DMS53 treated with DMSO at 0.1 percent for 48 hours (cell line): ENCODE measurements around the gene AP5S1.

ENCODE experiments used
- DNase-seq: peaks from one replicate; lab custom pipeline; 2025; ENCODE audit not compliant: unreplicated experiment; lab: John Stamatoyannopoulos, UW

AP5S1 gene

DNA sequence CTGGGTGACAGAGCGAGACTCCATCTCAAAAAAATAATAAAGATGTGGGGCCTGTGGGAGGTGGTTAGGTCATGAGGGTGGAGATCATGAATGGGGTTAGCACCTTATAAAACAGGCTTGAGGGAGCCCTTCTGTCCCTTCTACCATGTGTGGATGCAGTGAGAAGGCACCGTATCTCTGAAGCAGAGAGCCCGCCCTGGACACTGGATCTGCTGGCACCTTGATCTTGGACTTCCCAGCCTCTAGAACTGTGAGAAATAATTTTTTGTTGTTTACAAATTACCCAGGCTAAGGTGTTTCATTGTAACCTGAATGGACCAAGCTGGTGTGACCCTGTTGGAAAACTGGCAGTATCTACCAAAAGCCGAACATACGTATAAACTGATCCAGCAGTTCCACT lies 53.2 kb downstream of the AP5S1 start:
- DNase-seq: no peak

DNA sequence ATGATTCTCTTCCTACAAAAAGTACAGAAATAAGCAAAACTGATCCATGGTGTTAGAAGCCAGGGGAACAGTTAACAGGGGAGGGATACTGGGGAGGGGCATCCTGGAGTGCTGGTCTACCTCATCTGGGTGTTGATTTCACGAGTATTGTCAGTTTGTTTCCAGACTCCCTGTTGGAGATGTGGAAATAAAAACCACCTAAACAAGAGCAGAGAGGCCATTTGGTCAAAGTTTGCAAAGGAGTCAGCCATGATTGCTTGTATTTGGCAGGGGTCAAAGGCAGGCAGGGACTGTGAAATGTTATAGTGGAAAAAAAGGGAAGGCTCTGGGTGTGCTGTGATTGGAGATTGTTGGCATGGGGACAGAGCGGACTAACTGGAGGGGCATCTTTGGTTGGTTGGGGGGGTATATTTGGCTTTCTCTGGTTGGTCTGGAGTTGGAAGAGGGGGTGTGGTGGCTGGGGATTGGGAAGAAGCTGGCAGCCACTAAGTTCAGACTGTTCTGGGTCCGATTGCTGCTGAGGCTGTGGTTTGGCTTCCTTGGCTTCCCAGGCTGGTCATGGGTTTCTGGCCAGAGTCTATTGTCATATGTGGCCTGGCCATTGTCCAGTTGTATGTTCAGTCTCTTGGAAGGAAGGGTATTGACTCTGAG lies 54.0 kb downstream of the AP5S1 start:
- no peak for DNase-seq

DNA sequence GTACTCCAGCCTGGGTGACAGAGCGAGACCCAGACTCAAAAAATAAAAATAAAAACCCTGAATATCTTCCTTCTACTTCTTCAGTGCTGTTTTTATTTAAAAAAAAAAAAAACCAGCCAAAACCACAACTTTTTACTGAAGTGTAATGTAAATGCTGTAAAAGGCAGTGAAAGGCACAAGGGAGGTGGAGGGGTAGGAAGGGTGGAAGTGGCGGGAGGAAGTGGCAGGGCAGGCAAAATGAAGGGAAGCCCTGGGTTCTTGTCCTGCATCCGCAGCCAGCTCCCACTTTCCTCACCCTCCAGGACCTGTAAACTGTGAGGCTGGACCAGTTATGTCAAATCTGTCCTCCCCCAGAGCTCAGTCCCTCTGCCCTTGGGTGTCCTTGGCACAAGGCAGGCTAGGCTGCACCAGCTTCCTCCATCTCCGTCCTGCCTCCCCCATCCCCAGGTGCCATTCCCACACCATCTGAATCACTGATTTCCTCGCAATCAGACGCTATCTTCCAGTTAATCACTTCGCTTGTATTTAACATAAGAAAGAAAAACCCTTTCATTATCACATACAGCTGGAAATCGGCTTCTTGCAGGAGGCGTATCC lies 55.1 kb downstream of the AP5S1 start:
- DNase-seq: no peak

- DNase-seq: no peak
Measured at GRCh38 chr20:3876000-3876399, 55.7 kb downstream of the AP5S1 start.

DNA sequence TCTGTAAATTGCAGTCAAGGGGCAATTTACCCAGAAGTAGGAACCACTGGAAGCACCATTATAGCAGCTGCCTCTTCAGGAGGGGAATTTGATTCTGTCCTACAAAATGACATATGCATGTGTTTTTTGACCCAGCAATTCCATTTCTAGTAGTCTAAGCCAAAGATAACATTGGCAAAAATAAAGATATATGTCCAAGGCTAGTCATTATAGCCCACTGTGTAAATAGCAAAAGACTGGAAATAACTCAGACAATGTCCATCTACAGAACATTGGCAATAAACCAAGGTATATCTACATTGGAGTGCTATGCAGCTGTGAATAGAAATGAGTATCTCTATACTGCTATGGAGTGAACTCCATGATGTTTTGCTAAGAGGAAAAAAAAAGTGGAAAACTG lies 56.3 kb downstream of the AP5S1 start:
- no peak for DNase-seq
